ENCODE data around the gene FGFBP1. TPM values are rescaled to one million over a fixed set of nuclear protein-coding genes. Genes with fewer than 3 reads are reported as not detected.

Gene FGFBP1
- total and polyA plus RNA-seq, 2 donors from 2014 or later: 1.2 to 6.9 TPM

DNA sequence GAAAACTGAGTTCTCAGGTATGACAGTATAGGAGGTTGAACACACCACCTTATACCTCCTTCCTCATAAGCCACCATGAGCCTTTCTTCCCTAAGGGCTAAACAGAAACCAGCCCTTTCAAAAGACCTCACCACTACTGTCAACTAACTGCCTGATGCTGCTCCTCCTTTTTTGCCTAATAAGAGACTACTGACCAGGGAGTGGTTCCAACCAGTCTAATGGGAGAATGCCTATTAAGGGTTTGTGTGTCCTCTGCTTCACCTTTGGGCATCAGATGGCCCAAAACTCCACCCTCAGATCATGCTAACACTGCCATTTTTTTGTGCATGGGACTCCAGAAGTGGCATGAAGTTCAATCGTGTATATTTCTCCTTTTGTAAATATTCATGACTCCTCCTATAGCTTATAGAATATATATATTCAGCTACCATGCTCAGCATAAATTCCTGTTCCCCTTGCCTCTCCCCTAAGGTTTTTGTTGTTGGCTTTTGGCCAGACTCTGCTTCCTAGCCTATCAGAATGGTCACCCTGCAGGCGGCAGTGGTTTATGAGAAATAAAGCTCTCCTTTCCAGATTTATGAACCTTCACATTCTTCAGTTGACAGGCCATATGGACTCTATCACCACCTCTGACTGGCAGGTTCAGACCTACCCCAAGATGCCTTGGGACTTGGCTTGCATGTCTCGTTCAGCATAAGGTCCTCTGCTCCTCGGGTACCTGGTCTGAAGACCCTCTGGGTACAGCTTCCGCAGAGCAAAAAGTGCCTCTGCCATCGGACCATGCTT is 28.2 kb downstream of the FGFBP1 start:
- no peak overlapping the region for H3K4me3 ChIP-seq (ENCODE audit: low read length in 3 of 3)
- no peaks in the 10 kb centered on the region for H3K9me3 ChIP-seq (ENCODE audit: control insufficient read depth in 2 of 3, insufficient read depth in 1 of 3, low read length in 3 of 3)
- H3K36me3 ChIP-seq (ENCODE audit: control insufficient read depth in 2 of 3, insufficient read depth in 3 of 3, low read length in 3 of 3): no peaks in the 10 kb centered on the region
- intact Hi-C loops (cut with DNase I): no loop called here
- TF ChIP-seq, protein P1, sequence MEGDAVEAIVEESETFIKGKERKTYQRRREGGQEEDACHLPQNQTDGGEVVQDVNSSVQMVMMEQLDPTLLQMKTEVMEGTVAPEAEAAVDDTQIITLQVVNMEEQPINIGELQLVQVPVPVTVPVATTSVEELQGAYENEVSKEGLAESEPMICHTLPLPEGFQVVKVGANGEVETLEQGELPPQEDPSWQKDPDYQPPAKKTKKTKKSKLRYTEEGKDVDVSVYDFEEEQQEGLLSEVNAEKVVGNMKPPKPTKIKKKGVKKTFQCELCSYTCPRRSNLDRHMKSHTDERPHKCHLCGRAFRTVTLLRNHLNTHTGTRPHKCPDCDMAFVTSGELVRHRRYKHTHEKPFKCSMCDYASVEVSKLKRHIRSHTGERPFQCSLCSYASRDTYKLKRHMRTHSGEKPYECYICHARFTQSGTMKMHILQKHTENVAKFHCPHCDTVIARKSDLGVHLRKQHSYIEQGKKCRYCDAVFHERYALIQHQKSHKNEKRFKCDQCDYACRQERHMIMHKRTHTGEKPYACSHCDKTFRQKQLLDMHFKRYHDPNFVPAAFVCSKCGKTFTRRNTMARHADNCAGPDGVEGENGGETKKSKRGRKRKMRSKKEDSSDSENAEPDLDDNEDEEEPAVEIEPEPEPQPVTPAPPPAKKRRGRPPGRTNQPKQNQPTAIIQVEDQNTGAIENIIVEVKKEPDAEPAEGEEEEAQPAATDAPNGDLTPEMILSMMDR (IDR thresholded peaks at IDR 0.05; ENCODE audit: borderline replicate concordance, extremely low read depth, insufficient read depth): no peak
- DNase-seq: peak in 2 of 5 donors; percentile 45 to 61
- FAIRE-seq: no peak
- no peak overlapping the region for H3K27ac ChIP-seq (ENCODE audit: low read depth in 2 of 2, low read length in 2 of 2)
- H3K27me3 ChIP-seq (ENCODE audit: control insufficient read depth, insufficient read depth, low read length): no peaks in the 10 kb centered on the region
- peaks cover 0 to 6% (median 3%) of the 10 kb centered on the region in 3 donors for H3K4me1 ChIP-seq (ENCODE audit: control insufficient read depth in 2 of 3, insufficient read depth in 2 of 3, low read depth in 1 of 3, low read length in 3 of 3)
- no peak overlapping the region for H3K9ac ChIP-seq (ENCODE audit: low read length in 3 of 3)

DNA sequence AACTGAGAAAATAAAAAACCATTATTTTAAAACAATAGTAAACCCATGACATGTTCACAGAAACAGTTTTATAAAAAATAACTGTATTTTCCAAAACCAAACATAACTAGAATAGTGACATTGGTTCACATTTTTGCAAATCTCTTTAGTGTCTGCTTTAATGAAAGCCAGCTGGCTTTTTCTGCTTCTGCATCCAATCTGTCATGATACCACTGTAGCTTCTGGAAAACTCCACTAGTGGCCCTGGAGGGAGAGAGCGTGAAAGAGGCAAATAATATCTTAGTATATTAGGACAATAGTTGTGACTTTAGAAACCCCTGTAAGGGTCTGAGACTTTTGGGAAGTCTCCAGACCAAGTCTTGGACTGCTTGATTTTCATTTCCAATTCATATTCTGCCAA is 31.1 kb downstream of the FGFBP1 start:
- intact Hi-C loops (cut with DNase I): no loop called here
- Histone ChIP-seq H3K36me3 (ENCODE audit: control insufficient read depth in 2 of 3, insufficient read depth in 3 of 3, low read length in 3 of 3) (no peaks in the 10 kb centered on the region), H3K9me3 (ENCODE audit: control insufficient read depth in 2 of 3, insufficient read depth in 1 of 3, low read length in 3 of 3) (no peaks in the 10 kb centered on the region), H3K27me3 (ENCODE audit: control insufficient read depth, insufficient read depth, low read length) (no peaks in the 10 kb centered on the region), H3K27ac (ENCODE audit: low read depth in 2 of 2, low read length in 2 of 2) (no peak overlapping the region), H3K4me1 (ENCODE audit: control insufficient read depth in 2 of 3, insufficient read depth in 2 of 3, low read depth in 1 of 3, low read length in 3 of 3) (peaks cover 0 to under 1% (median 0%) of the 10 kb centered on the region in 3 donors), H3K9ac (ENCODE audit: low read length in 3 of 3) (no peak overlapping the region), H3K4me3 (ENCODE audit: low read length in 3 of 3) (no peak overlapping the region)
- DNase-seq: peak in 1 of 5 donors; percentile 59
- TF ChIP-seq, protein P1 (IDR thresholded peaks at IDR 0.05; ENCODE audit: borderline replicate concordance, extremely low read depth, insufficient read depth): no peak
- FAIRE-seq: no peak

DNA sequence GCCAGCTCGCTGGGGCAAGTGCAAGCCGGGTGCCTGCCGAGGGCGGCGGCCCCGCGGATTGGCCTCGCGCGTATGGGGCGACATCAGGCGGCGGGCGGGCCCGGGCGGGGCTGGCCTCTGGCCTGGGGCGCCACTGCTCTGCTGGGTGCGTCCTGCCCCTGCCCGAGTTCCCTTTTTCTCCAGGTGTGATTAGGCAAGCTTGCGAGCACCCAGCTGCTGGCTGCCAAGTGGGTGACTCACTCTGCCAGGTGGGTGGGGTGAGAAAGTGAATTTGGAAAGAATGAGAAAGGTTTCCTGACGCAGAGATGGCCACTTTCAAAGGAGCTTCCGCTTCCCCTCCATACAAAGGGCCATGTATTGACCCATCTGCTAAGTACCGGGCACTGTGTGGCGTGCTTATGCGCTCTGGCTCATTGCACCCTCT is 32.5 kb downstream of the FGFBP1 start:
- no peak overlapping the region for H3K9ac ChIP-seq (ENCODE audit: low read length in 3 of 3)
- no peaks in the 10 kb centered on the region for H3K9me3 ChIP-seq (ENCODE audit: control insufficient read depth in 2 of 3, insufficient read depth in 1 of 3, low read length in 3 of 3)
- intact Hi-C loops (cut with DNase I): no loop called here
- no peaks in the 10 kb centered on the region for H3K36me3 ChIP-seq (ENCODE audit: control insufficient read depth in 2 of 3, insufficient read depth in 3 of 3, low read length in 3 of 3)
- DNase-seq (peak in 1 of 5 donors; percentile 91), FAIRE-seq (no peak)
- TF ChIP-seq, protein P1 (IDR thresholded peaks at IDR 0.05; ENCODE audit: borderline replicate concordance, extremely low read depth, insufficient read depth): no peak
- H3K27ac ChIP-seq (ENCODE audit: low read depth in 2 of 2, low read length in 2 of 2): no peak overlapping the region
- no peak overlapping the region for H3K4me3 ChIP-seq (ENCODE audit: low read length in 3 of 3)
- no peaks in the 10 kb centered on the region for H3K4me1 ChIP-seq (ENCODE audit: control insufficient read depth in 2 of 3, insufficient read depth in 2 of 3, low read depth in 1 of 3, low read length in 3 of 3)
- H3K27me3 ChIP-seq (ENCODE audit: control insufficient read depth, insufficient read depth, low read length): no peaks in the 10 kb centered on the region

Measured in kidney (tissue), 14 donors.